Measurements from ENCODE around the gene RIPOR3.
"Not testable (repeated sequence)": the region's sequence is repeated elsewhere in the genome, so short reads cannot be mapped to it uniquely, and the experiment has no call there.

Gene RIPOR3

GRCh38 chr20:50673466-50674137 is 17.7 kb downstream of the RIPOR3 start:
- no peak overlapping the region for H3K4me3 ChIP-seq
- TF ChIP-seq, protein P1, sequence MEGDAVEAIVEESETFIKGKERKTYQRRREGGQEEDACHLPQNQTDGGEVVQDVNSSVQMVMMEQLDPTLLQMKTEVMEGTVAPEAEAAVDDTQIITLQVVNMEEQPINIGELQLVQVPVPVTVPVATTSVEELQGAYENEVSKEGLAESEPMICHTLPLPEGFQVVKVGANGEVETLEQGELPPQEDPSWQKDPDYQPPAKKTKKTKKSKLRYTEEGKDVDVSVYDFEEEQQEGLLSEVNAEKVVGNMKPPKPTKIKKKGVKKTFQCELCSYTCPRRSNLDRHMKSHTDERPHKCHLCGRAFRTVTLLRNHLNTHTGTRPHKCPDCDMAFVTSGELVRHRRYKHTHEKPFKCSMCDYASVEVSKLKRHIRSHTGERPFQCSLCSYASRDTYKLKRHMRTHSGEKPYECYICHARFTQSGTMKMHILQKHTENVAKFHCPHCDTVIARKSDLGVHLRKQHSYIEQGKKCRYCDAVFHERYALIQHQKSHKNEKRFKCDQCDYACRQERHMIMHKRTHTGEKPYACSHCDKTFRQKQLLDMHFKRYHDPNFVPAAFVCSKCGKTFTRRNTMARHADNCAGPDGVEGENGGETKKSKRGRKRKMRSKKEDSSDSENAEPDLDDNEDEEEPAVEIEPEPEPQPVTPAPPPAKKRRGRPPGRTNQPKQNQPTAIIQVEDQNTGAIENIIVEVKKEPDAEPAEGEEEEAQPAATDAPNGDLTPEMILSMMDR (IDR thresholded peaks at IDR 0.05), result no peak
- H3K27ac ChIP-seq, result no peak overlapping the region
- DNase-seq (ENCODE audit: low spot score), result no peak

DNA sequence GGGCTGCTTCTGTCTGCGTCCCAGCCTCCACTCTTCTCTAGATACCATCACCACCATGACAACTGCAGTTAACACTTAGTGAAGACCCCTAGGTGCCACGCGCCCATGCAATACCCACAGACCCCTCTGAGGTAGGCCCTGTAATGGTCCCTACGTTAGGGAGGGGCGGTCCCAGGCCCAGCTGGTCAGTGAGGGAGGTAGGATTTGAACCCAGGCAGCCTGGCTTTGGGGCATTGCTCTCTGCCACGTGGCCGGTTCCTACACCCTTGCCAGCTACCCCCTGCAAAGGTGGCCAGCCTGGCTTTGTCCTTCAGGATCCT is 18.2 kb downstream of the RIPOR3 start:
- TF ChIP-seq, protein P1 (IDR thresholded peaks at IDR 0.05), result no peak
- no peak for DNase-seq (ENCODE audit: low spot score)
- no peak overlapping the region for H3K27ac ChIP-seq
- H3K4me3 ChIP-seq, result no peak overlapping the region

DNA sequence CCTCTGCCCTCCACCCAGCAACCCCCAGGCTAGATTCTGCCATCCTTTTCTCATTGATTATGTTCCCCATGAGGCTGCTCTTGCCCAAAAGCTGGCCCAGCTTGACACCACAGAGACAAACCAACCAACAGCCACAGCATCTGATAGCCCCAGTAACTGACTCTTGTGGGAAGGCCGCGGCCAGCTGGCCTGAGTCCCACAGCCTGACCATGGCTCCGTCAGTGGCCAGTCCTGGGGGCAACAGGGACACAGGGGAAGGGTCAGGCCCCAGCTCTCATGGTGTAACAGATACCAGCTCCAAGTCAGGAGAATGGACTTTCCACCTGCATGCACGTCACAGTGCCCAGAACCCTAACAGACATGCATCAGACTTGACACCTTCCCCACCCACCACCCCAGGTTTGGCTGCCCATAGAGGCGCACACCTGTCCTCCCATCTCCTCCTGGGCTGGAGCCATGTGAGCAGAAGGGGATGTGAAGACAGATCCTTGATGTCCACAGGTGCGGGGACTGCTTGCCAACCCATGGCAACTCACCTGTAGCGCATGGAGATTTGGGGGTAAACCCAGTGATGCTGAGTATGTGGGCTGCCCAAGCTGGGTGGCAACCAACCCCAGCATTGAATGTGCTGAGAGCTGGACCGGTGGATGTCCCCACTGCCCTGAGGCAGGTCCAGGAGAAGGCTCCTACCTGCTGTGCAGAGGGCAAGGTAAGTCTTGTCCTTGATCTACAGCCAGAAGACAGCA is 18.8 kb downstream of the RIPOR3 start:
- TF ChIP-seq, protein P1 (IDR thresholded peaks at IDR 0.05), result no peak
- no peak overlapping the region for H3K27ac ChIP-seq
- no peak for DNase-seq (ENCODE audit: low spot score)
- H3K4me3 ChIP-seq, result no peak overlapping the region

- TF ChIP-seq, protein P1 (IDR thresholded peaks at IDR 0.05), result no peak
Observed at GRCh38 chr20:50671626-50672025, 19.7 kb downstream of the RIPOR3 start.

GRCh38 chr20:50671010-50671409 is 20.3 kb downstream of the RIPOR3 start:
- not testable (repeated sequence) for DNase-seq (ENCODE audit: low spot score); H3K27ac ChIP-seq; H3K4me3 ChIP-seq

More at GRCh38 chr20:50671626-50672025, 19.7 kb downstream of the RIPOR3 start:
- Histone ChIP-seq H3K27ac (no peak overlapping the region), H3K4me3 (no peak overlapping the region)
- no peak for DNase-seq (ENCODE audit: low spot score)

DNA sequence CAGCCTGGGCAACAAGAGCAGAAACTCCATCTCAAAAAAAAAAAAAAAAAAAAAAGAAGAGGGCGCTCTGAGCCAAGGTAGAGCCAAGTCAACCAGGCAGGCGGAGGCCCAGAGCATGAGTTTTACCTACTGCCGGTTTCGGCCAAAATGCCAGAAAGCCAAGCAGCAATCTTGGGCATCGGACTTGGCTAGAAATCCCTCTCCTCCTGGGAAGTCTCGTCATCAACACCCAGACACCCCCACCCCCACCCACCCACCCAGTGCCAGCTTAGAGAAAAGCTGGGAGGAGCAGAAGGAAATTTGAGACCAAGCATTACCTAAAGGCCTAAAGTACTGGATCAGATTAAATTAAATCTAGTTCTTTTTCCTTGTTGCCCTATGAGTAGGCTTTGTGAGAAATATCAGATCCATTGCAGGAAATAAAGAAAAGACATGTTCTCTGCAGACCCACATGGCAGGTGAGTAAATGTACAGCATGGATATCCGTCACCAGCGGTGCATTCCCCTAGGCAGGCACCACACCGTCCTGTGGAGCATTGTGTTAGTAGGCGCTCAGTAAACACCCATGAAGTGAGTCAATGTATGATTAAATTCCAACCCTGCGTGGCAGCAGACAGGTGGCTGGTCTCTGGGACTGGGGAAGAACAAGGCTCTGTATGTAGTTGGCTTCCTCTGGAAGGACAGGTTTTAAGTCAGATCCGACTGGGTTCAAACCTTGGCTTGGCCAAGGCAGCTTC is 21.0 kb downstream of the RIPOR3 start:
- TF ChIP-seq, protein P1 (IDR thresholded peaks at IDR 0.05), result no peak
- no peak overlapping the region for H3K27ac ChIP-seq
- no peak overlapping the region for H3K4me3 ChIP-seq
- DNase-seq (ENCODE audit: low spot score), result no peak

DNA sequence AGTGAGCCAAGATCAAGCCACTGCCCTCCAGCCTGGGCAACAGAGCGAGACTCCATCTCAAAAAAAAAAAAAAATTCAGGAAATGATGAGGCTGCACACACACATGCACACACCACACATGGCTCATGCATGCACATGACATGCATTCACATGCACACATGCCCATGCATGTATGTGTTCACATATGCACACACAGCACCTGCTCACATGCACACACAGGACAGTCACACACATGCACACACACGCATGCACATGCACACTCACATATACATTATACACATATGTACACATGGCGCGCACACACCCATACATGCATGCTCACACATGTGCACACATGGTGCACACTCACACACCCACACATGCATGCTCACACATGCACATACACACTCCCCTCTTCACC is 22.5 kb downstream of the RIPOR3 start:
- Histone ChIP-seq H3K27ac (no peak overlapping the region), H3K4me3 (no peak overlapping the region)
- no peak for DNase-seq (ENCODE audit: low spot score)
- TF ChIP-seq, protein P1 (IDR thresholded peaks at IDR 0.05), result no peak

Measured in coronary artery (tissue), 2 donors.